Liver (tissue), 9 donors: ENCODE measurements around the gene SHC2. TPM values are rescaled to one million over a fixed set of nuclear protein-coding genes. Genes with fewer than 3 reads are reported as not detected.

Source experiments
- DNase-seq: peaks from one replicate; pipeline ENCODE4 v3.0.0-alpha.2; 2017; ENCODE audit warnings: low spot score
- H3K27ac ChIP-seq, 2 donors: one replicate each; pipeline ENCODE4 v1.7.0; 2013; ENCODE audit warnings: inconsistent platforms in 2 of 2, low read length in 2 of 2, control low read depth in 1 of 2, low read depth in 1 of 2, mild to moderate bottlenecking in 1 of 2
- H3K27me3 ChIP-seq, 4 donors: one replicate each; pipeline versions ENCODE4 v1.6.1 to v1.7.0; 2013; ENCODE audit warnings: low read length in 3 of 4, inconsistent platforms in 1 of 4, mild to moderate bottlenecking in 1 of 4, moderate library complexity in 1 of 4; ENCODE audit not compliant: control insufficient read depth in 4 of 4, insufficient read depth in 4 of 4
- H3K36me3 ChIP-seq, 4 donors: one replicate each; pipeline versions ENCODE4 v1.6.1 to v1.7.0; 2013; ENCODE audit warnings: low read length in 3 of 4, mild to moderate bottlenecking in 3 of 4, low read depth in 1 of 4, moderate library complexity in 1 of 4; ENCODE audit not compliant: control insufficient read depth in 4 of 4, insufficient read depth in 3 of 4
- H3K4me1 ChIP-seq, 4 donors: one replicate each; pipeline versions ENCODE4 v1.6.1 to v1.7.0; 2013; ENCODE audit warnings: low read length in 3 of 4, mild to moderate bottlenecking in 3 of 4, moderate library complexity in 1 of 4; ENCODE audit not compliant: control insufficient read depth in 4 of 4, insufficient read depth in 4 of 4
- H3K4me3 ChIP-seq, 3 donors: one replicate each; pipeline versions ENCODE4 v1.6.1 to v1.7.0; 2013; ENCODE audit warnings: low read length in 3 of 3, control low read depth in 1 of 3, low read depth in 1 of 3, mild to moderate bottlenecking in 1 of 3
- H3K9ac ChIP-seq, 2 donors: one replicate each; pipeline ENCODE4 v1.7.0; 2013; ENCODE audit warnings: low read length in 2 of 2, mild to moderate bottlenecking in 2 of 2, moderate library complexity in 2 of 2, control low read depth in 1 of 2, low read depth in 1 of 2
- H3K9me3 ChIP-seq, 4 donors: one replicate each; pipeline versions ENCODE4 v1.6.1 to v1.7.0; 2013; ENCODE audit warnings: low read length in 3 of 4; ENCODE audit not compliant: control insufficient read depth in 4 of 4
- EGR1 ChIP-seq, 2 donors: IDR thresholded peaks; 2 replicates each; pipeline ENCODE4 v1.6.1; 2016 to 2018; ENCODE audit warnings: antibody characterized with exemption in 2 of 2, low read depth in 2 of 2
- FOXA2 ChIP-seq: IDR thresholded peaks from 2 replicates; pipeline ENCODE4 v1.6.1; 2016; ENCODE audit warnings: antibody characterized with exemption
- HNF4A ChIP-seq, 2 donors: conservative IDR thresholded peaks; 2 replicates each; pipeline ENCODE4 v1.6.1; 2016; ENCODE audit warnings: antibody characterized with exemption in 2 of 2, mild to moderate bottlenecking in 2 of 2
- JUND ChIP-seq, 2 donors: IDR thresholded peaks; 2 replicates each; pipeline ENCODE4 v1.6.1; 2016; ENCODE audit warnings: antibody characterized with exemption in 2 of 2
- NR2F2 ChIP-seq: IDR thresholded peaks from 2 replicates; pipeline ENCODE4 v1.6.1; 2016; ENCODE audit warnings: antibody characterized with exemption
- SP1 ChIP-seq: IDR thresholded peaks from 2 replicates; pipeline ENCODE4 v1.6.1; 2018; ENCODE audit warnings: antibody characterized with exemption, mild to moderate bottlenecking
- TAF1 ChIP-seq: conservative IDR thresholded peaks from 2 replicates; pipeline ENCODE4 v1.6.1; 2016; ENCODE audit warnings: antibody characterized with exemption, mild to moderate bottlenecking
- WGBS: extraction: QIAGEN DNeasy Blood & Tissue Kit; methylation state at CpG from one replicate; pipeline ENCODE4 v1.1.7; 2013; 5-methylcytosine and 5-hydroxymethylcytosine counted together
- polyA plus RNA-seq, 2 donors: library from polyadenylated mRNA; stranded (reverse) in 1 of 2; unstranded in 1 of 2; fragments of 200-250 nt in 1 of 2; fragments of >200 nt in 1 of 2; fragmentation: Nextera tagmentation in 1 of 2; extraction: Ambion mirVana in 1 of 2; gene quantifications; one replicate each; pipeline versions ENCODE4 v1.2.1 to v1.2.3, GENCODE V29; 2013 to 2015
- total RNA-seq, 2 donors: library from RNA; depleted of rRNA; stranded (reverse); fragments of >200 nt; gene quantifications; one replicate each; pipeline ENCODE4 v1.2.3, GENCODE V29; 2014
- TF ChIP-seq, protein P1 (sequence below): IDR thresholded peaks from 2 replicates; pipeline ENCODE4 v1.6.1; 2016; ENCODE audit warnings: antibody characterized with exemption, mild to moderate bottlenecking
- TF ChIP-seq, protein P2 (sequence below): fragments of 150-350 bp; IDR thresholded peaks from 2 replicates; pipeline ENCODE4 v1.5.1; 2017; ENCODE audit warnings: improper control_type of control experiment, low read depth, low read length; ENCODE audit not compliant: missing input control
- TF ChIP-seq, protein P3 (sequence below): IDR thresholded peaks from 2 replicates; pipeline ENCODE4 v1.6.1; 2016; ENCODE audit warnings: antibody characterized with exemption
- TF ChIP-seq, protein P4 (sequence below): IDR thresholded peaks from 2 replicates; pipeline ENCODE4 v1.6.1; 2016; ENCODE audit warnings: antibody characterized with exemption
- donor health status: healthy.
- donor health status: healthy.
- donor health status: healthy.
- donor health status: healthy.
- donor health status: healthy.

SHC2 gene
- total and polyA plus RNA-seq, 4 donors, result 15.6 to 43.0 (median 23.0) TPM

DNA sequence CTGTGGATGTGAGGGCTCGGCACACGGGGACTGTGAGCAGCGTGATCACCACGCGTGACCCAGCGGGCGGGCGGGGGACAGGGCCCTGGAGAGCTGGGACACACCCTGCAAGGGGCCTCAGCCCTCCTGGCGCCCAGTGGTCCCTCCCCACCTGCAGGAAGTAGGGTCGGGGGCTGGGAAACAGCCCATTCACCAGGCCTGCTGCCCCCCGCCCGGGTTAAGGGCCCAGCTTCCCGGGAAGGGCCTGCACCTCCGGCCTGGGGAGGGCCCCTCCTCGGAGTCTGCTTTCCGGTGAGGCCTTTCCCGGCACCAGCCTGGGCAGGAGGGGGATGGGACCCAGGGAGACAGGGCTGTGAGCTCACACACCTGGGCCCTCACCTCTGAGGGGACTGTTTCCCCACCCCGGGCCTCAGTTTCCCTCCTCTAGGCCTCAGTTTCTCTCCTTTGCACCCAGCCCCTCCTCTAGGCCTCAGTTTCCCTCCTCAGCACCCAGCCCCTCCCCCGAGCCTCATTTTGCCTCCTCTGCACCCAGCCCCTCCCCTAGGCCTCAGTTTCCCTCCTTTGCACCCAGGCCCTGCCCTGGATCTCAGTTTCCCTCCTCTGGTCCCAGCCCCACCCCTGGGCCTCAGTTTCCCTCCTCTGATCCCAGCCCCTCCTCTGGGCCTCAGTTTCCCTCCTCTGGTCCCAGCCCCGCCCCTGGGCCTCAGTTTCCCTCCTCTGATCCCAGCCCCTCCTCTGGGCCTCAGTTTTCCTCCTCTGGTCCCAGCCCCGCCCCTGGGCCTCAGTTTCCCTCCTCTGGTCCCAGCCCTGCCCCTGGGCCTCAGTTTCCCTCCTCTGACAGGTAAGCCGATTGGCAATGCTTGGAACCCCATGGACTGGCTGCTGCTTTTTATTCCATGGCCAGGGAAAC is 33.6 kb upstream of the SHC2 start:
- no peak overlapping the region for H3K27ac ChIP-seq
- H3K9ac ChIP-seq, result no peak overlapping the region
- peaks cover 0 to 5% (median 0%) of the 10 kb centered on the region in 4 donors for H3K27me3 ChIP-seq
- no peaks in the 10 kb centered on the region for H3K9me3 ChIP-seq
- TF ChIP-seq TAF1 (no peak), JUND (IDR thresholded peaks at IDR 0.05) (no peak), SP1 (no peak), FOXA2 (no peak), NR2F2 (peak; percentile 28)
- TF ChIP-seq, protein P1, sequence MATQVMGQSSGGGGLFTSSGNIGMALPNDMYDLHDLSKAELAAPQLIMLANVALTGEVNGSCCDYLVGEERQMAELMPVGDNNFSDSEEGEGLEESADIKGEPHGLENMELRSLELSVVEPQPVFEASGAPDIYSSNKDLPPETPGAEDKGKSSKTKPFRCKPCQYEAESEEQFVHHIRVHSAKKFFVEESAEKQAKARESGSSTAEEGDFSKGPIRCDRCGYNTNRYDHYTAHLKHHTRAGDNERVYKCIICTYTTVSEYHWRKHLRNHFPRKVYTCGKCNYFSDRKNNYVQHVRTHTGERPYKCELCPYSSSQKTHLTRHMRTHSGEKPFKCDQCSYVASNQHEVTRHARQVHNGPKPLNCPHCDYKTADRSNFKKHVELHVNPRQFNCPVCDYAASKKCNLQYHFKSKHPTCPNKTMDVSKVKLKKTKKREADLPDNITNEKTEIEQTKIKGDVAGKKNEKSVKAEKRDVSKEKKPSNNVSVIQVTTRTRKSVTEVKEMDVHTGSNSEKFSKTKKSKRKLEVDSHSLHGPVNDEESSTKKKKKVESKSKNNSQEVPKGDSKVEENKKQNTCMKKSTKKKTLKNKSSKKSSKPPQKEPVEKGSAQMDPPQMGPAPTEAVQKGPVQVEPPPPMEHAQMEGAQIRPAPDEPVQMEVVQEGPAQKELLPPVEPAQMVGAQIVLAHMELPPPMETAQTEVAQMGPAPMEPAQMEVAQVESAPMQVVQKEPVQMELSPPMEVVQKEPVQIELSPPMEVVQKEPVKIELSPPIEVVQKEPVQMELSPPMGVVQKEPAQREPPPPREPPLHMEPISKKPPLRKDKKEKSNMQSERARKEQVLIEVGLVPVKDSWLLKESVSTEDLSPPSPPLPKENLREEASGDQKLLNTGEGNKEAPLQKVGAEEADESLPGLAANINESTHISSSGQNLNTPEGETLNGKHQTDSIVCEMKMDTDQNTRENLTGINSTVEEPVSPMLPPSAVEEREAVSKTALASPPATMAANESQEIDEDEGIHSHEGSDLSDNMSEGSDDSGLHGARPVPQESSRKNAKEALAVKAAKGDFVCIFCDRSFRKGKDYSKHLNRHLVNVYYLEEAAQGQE, result no peak
- H3K4me1 ChIP-seq, result peaks cover 0 to 13% (median 5%) of the 10 kb centered on the region in 4 donors
- H3K4me3 ChIP-seq, result no peak overlapping the region
- no peak for DNase-seq
- WGBS, result 50% methylated on average over 22 of the region's 22 CpGs
- H3K36me3 ChIP-seq, result no peaks in the 10 kb centered on the region

DNA sequence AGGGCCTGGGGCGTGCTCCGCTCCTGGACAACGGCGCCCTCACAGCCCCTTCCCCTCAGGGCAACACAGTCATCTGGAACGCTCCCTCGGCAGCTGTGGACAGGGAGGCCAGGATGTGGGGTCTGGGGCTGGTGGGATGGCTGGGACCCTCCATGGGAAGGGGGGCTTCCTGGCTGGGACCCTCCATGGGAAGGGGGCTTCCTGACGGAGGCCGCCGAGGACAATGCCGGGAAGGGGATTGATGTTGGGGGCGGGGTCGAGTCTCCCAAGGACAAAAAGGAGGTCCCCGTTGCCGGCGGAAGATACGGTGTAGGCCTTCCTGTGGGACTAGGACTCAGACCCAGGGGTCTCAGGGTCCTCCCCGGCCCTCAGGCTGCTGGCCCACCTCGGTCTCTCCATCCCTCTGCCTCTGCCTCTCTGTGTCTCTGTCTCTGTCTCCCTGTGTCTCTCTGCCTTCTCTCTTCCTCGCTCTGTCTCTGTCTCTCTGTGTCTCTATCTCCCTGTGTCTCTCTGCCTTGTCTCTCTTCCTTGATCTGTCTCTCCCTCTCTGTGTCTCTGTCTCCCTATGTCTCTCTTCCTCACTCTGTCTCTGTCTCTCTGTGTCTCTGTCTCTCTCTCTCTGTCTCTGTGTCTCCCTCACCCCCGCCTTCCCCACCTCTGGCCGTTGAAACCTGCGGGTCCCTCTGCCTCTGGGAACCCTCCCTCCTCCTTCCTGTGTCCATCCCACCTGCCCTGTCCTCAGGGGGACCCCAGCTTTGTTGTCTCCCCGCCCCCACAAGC is 32.7 kb upstream of the SHC2 start:
- DNase-seq, result no peak
- Histone ChIP-seq H3K36me3 (no peaks in the 10 kb centered on the region), H3K4me1 (peaks cover 0 to 15% (median 6%) of the 10 kb centered on the region in 4 donors), H3K9me3 (no peaks in the 10 kb centered on the region), H3K27me3 (peaks cover 0 to 4% (median 0%) of the 10 kb centered on the region in 4 donors), H3K4me3 (no peak overlapping the region), H3K27ac (no peak overlapping the region), H3K9ac (no peak overlapping the region)
- TF ChIP-seq, protein P2, sequence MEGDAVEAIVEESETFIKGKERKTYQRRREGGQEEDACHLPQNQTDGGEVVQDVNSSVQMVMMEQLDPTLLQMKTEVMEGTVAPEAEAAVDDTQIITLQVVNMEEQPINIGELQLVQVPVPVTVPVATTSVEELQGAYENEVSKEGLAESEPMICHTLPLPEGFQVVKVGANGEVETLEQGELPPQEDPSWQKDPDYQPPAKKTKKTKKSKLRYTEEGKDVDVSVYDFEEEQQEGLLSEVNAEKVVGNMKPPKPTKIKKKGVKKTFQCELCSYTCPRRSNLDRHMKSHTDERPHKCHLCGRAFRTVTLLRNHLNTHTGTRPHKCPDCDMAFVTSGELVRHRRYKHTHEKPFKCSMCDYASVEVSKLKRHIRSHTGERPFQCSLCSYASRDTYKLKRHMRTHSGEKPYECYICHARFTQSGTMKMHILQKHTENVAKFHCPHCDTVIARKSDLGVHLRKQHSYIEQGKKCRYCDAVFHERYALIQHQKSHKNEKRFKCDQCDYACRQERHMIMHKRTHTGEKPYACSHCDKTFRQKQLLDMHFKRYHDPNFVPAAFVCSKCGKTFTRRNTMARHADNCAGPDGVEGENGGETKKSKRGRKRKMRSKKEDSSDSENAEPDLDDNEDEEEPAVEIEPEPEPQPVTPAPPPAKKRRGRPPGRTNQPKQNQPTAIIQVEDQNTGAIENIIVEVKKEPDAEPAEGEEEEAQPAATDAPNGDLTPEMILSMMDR, result no peak
- TF ChIP-seq JUND (IDR thresholded peaks at IDR 0.05) (no peak), TAF1 (no peak), FOXA2 (no peak), EGR1 (IDR thresholded peaks at IDR 0.05; ENCODE audit: low read depth in 2 of 2) (no peak)
- whole genome bisulfite sequencing, result 69% methylated on average over 23 of the region's 23 CpGs

DNA sequence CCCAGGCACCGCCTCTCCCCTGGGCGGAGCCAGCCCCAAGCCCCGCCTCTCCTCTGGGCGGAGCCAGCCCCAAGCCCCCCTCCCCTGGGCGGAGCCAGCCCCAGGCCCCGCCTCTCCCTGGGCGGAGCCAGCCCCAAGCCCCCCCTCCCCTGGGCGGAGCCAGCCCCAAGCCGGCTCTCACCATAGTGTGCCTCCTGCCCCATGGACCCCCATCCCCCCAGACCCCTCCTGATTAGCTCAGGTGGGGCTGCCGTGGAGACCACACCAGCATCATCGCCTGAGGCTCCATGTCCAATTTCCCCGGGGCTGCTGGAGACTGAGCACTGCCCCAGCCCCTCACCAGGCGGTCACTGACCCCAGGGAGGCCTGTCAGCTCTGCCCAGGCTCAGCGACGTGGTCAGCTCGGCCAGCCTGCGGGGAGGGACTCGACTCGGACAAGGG is 31.3 kb upstream of the SHC2 start:
- Histone ChIP-seq H3K4me3 (no peak overlapping the region), H3K27ac (no peak overlapping the region), H3K9me3 (no peaks in the 10 kb centered on the region), H3K36me3 (no peaks in the 10 kb centered on the region), H3K27me3 (no peaks in the 10 kb centered on the region), H3K9ac (no peak overlapping the region), H3K4me1 (peaks cover 0 to 11% (median 5%) of the 10 kb centered on the region in 4 donors)
- WGBS, result 73% methylated on average over 19 of the region's 19 CpGs
- DNase-seq, result no peak
- TF ChIP-seq HNF4A (conservative IDR thresholded peaks at IDR 0.05) (no peak), JUND (IDR thresholded peaks at IDR 0.05) (no peak), NR2F2 (no peak), FOXA2 (no peak)
- TF ChIP-seq, protein P3, sequence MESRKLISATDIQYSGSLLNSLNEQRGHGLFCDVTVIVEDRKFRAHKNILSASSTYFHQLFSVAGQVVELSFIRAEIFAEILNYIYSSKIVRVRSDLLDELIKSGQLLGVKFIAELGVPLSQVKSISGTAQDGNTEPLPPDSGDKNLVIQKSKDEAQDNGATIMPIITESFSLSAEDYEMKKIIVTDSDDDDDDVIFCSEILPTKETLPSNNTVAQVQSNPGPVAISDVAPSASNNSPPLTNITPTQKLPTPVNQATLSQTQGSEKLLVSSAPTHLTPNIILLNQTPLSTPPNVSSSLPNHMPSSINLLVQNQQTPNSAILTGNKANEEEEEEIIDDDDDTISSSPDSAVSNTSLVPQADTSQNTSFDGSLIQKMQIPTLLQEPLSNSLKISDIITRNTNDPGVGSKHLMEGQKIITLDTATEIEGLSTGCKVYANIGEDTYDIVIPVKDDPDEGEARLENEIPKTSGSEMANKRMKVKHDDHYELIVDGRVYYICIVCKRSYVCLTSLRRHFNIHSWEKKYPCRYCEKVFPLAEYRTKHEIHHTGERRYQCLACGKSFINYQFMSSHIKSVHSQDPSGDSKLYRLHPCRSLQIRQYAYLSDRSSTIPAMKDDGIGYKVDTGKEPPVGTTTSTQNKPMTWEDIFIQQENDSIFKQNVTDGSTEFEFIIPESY, result no peak
- TF ChIP-seq, protein P4, sequence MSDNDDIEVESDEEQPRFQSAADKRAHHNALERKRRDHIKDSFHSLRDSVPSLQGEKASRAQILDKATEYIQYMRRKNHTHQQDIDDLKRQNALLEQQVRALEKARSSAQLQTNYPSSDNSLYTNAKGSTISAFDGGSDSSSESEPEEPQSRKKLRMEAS, result no peak
- TF ChIP-seq, protein P1, result no peak
